ENCODE measurements around the gene CNTNAP2. TPM values are rescaled to one million over a fixed set of nuclear protein-coding genes. Genes with fewer than 3 reads are reported as not detected.

Gene CNTNAP2
- total RNA-seq, 1 donor from 2014 or later = 4.2 TPM

- DNase-seq (ENCODE audit: low spot score in 2 of 2, unreplicated experiment in 2 of 2) = no peak
- no peaks in the 10 kb centered on the region for H3K27me3 Mint-ChIP-seq (ENCODE audit: low read depth)
- no peaks in the 10 kb centered on the region for H3K4me1 Mint-ChIP-seq
- no peak overlapping the region for H3K27ac Mint-ChIP-seq
- H3K36me3 Mint-ChIP-seq = no peaks in the 10 kb centered on the region
- no peak for TF ChIP-seq CTCF (IDR thresholded peaks at IDR 0.05; ENCODE audit: unreplicated experiment)
- H3K4me3 Mint-ChIP-seq = no peak overlapping the region
- H3K9me3 Mint-ChIP-seq = peaks cover 3% of the 10 kb centered on the region
Measured at GRCh38 chr7:147193476-147193875, 1076.9 kb downstream of the CNTNAP2 start.

- Mint-ChIP-seq H3K27ac (no peak overlapping the region), H3K4me1 (no peaks in the 10 kb centered on the region), H3K9me3 (peaks cover 3% of the 10 kb centered on the region), H3K4me3 (no peak overlapping the region), H3K36me3 (no peaks in the 10 kb centered on the region), H3K27me3 (ENCODE audit: low read depth) (no peaks in the 10 kb centered on the region)
- DNase-seq (ENCODE audit: low spot score in 2 of 2, unreplicated experiment in 2 of 2) = no peak
- no peak for TF ChIP-seq CTCF (IDR thresholded peaks at IDR 0.05; ENCODE audit: unreplicated experiment)
Measured at GRCh38 chr7:147196481-147196880, 1079.9 kb downstream of the CNTNAP2 start.

GRCh38 chr7:147197006-147197405 lies 1080.4 kb downstream of the CNTNAP2 start:
- no peak overlapping the region for H3K4me3 Mint-ChIP-seq
- H3K36me3 Mint-ChIP-seq = no peaks in the 10 kb centered on the region
- no peak overlapping the region for H3K27ac Mint-ChIP-seq
- H3K9me3 Mint-ChIP-seq = peaks cover 3% of the 10 kb centered on the region
- no peak for DNase-seq (ENCODE audit: low spot score in 2 of 2, unreplicated experiment in 2 of 2)
- H3K4me1 Mint-ChIP-seq = no peaks in the 10 kb centered on the region
- H3K27me3 Mint-ChIP-seq (ENCODE audit: low read depth) = no peaks in the 10 kb centered on the region
- TF ChIP-seq CTCF (IDR thresholded peaks at IDR 0.05; ENCODE audit: unreplicated experiment) = no peak

- Mint-ChIP-seq H3K27ac (no peak overlapping the region), H3K4me3 (no peak overlapping the region), H3K9me3 (peaks cover 4% of the 10 kb centered on the region), H3K4me1 (no peaks in the 10 kb centered on the region), H3K27me3 (ENCODE audit: low read depth) (no peaks in the 10 kb centered on the region), H3K36me3 (no peaks in the 10 kb centered on the region)
- DNase-seq (ENCODE audit: low spot score in 2 of 2, unreplicated experiment in 2 of 2) = no peak
- TF ChIP-seq CTCF (IDR thresholded peaks at IDR 0.05; ENCODE audit: unreplicated experiment) = no peak
Measured at GRCh38 chr7:147199868-147200267, 1083.3 kb downstream of the CNTNAP2 start.

GRCh38 chr7:147207988-147208387 lies 1091.4 kb downstream of the CNTNAP2 start:
- Mint-ChIP-seq H3K4me1 (no peaks in the 10 kb centered on the region), H3K27ac (no peak overlapping the region), H3K36me3 (no peaks in the 10 kb centered on the region), H3K9me3 (peaks cover 4% of the 10 kb centered on the region), H3K27me3 (ENCODE audit: low read depth) (peaks cover 6% of the 10 kb centered on the region), H3K4me3 (no peak overlapping the region)
- TF ChIP-seq CTCF (IDR thresholded peaks at IDR 0.05; ENCODE audit: unreplicated experiment) = no peak
- DNase-seq (ENCODE audit: low spot score in 2 of 2, unreplicated experiment in 2 of 2) = no peak

GRCh38 chr7:147231275-147231674 lies 1114.7 kb downstream of the CNTNAP2 start:
- H3K27ac Mint-ChIP-seq = no peak overlapping the region
- H3K27me3 Mint-ChIP-seq (ENCODE audit: low read depth) = peaks cover 2% of the 10 kb centered on the region
- no peaks in the 10 kb centered on the region for H3K36me3 Mint-ChIP-seq
- peaks cover 3% of the 10 kb centered on the region for H3K9me3 Mint-ChIP-seq
- no peak for DNase-seq (ENCODE audit: low spot score in 2 of 2, unreplicated experiment in 2 of 2)
- H3K4me3 Mint-ChIP-seq = no peak overlapping the region
- no peak for TF ChIP-seq CTCF (IDR thresholded peaks at IDR 0.05; ENCODE audit: unreplicated experiment)
- H3K4me1 Mint-ChIP-seq = no peaks in the 10 kb centered on the region
